ENCODE measurements around the gene TAF3.

Gene TAF3

DNA sequence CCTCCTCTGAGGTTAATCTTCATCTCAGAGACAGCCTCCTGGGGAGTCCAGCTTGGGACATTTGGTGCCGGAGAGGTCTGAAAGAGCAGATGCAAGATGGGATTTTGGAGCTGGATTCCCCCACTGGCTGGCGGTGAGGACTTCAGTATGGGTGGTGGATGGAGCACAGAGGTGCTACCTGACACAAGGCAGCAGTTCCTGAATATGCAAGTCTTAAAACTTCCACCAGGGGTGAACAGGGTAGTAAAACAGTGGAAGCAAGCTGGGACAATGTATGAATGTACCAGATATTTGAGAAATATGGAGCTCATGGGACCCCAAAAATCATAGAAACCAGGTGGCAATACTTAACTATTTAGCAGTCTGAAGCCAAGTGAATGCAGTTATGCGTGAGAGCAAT is 4.8 kb upstream of the TAF3 start:
- no peak for DNase-seq

DNA sequence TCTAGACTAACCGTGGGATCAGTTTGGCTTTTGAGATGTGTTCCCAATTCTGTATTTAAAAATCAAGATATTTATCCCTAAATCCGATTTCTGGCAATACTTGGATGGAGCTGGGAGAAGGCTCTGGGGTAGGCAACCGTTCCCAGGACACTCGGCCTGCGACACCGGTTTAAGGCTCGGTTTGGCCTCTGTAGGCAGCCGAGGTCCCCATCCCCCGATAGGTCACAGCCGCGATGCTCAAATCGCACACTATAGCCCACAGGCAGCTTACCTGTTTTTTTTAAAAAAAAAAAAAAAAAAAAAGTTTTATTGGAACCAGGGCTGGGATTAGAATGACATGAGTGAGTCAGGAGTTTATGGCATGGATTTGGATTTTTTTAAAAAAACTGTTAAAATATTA is 729 bp upstream of the TAF3 start:
- DNase-seq, result peak in 1 of 6 experiments; percentile 0

DNA sequence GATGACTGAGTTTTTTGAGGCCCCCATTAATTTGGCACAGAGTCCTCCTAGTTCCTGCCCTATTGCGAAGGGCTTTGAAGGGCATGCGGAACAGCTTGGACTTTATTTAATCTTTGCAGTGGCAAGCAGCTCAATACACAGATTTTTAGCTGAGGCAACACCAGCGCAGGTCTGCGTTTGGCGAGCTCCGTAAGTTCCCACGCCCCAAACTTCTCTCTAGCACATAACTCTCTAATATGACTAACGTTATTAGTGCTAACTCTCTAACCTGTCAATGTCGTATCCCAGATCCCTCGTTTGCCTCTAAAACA is 366 bp upstream of the TAF3 start:
- DNase-seq, result no peak

DNA sequence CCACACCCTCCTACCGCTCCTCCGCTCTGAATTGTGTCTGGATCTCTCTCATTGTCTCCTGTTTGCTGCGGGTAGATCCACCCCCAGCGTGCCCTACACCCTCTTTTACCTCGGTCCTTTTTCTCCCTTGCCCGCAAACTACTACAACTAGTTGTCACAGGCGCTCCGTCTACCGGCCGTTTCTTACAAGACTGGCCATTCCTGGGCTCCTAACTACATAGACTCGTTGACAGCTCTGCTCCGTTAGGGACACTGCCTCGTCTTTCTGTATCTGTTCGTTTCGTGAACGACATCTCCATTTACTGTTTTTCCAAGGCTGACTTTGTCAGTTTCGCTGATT is 786 bp downstream of the TAF3 start:
- DNase-seq, result peak in 1 of 6 experiments; percentile 6

- no peak for DNase-seq
Measured at GRCh38 chr10:7824251-7824650, 5.9 kb downstream of the TAF3 start.

GRCh38 chr10:7826971-7827370 is 8.7 kb downstream of the TAF3 start:
- no peak for DNase-seq

DNA sequence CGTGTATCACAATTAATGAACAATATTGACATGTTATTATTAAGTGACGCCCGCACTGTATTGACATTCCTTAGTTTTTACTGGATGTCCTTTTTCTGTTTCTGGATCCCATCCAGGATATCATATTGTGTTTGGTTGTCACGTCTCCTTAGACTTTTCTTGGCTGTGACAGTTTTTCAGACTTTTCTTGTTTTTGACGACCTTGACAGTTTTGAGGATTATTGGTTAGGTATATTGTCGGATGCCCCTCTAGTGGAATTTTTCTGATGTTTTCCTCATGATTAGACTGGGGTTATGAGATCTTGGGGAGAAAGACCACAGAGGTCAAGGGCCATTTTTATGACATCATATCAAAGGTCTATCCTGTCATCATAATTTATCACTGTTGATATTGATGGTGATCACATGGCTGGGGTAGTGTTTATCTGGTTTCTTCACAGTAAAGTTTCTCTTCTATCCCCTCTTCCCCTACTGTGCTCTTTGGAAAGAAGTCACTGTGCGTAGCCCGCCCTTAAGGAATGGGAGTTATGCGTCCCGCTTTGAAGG is 11.1 kb downstream of the TAF3 start:
- DNase-seq, result no peak

GRCh38 chr10:7832060-7832459 is 13.8 kb downstream of the TAF3 start:
- DNase-seq, result no peak

DNA sequence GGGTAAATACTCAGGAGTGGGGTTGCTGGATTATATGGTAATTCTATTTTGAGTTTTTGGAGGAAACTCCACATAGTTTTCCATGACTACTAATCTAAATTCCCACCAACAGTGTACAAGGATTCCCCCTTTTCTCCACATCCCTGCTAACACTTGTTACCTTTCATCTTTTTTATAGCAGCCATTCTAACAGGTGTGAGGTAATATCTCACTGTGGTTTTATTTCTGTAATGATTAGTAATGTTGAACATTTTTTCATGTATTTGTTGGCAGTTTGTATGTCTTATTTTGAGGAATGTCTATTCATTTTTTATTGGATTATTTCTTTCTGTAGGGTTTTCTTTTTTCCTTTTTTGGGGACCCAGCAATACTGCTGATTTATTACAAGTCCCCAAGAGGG is 14.9 kb downstream of the TAF3 start:
- no peak for DNase-seq

DNA sequence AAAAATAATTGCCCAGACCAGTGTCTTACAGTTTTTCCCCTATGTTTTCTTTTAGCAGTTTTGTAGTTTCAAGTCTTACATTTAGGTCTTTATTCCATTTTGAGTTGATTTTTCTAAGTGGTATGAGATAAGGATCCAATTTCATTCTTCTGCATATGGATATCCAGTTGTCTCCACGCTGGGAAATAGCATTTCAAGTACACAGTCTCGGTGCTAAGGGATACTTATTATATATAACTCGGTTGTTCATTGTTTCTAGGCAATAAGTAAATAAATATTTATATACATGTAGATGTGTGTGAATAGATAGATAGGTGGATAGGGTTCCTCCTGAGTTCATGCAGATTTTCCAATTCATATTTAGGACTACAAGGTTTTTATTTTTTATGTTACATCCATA is 16.0 kb downstream of the TAF3 start:
- DNase-seq, result no peak

GRCh38 chr10:7836571-7836970 is 18.3 kb downstream of the TAF3 start:
- no peak for DNase-seq

DNA sequence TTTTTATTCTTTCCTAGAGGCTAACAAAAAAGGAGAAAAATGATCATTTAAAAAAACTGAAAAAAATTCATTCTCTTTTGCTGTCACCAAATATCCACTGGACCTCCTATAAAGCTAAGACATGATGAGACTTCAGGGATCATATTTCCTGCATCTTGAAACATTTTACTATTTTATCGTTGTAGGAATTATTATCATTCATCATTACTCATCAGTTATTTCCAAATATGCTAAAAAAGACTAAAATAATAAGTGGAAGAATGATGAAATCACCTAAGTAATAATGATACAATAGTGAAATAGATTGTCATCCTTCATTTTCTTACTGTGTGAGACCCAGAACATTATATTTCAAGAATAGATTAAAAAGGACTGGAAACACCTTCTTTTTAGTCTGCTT is 28.3 kb downstream of the TAF3 start:
- no peak for DNase-seq

DNA sequence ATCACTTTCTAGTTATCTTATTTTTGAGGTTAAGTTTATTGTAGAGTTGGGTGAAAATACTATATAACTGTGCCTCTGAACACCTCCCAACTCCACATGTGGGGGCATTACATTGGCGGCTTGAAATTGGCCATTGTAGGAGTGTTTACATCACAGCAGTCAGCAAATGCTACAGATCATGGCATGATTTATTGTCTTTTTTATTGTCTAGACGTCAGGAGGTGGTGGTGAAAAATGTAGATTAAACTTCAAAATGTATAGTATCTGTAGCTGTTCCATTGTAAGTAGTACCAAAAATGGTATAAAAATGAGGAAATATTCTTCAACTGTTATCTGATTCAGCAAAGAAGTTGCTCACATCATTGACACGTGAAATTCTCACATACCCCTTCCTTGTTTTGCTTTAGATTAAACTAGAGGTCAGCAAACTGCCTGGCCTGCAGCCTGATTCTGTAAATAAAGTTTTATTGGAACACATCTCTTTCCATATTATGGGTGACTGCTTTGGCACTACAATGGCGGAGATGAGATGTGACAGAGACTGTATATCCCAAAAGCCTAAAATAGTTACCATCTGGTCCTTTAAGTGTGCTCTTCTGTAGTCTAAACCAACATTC is 35.0 kb downstream of the TAF3 start:
- no peak for DNase-seq

- no peak for DNase-seq
Measured at GRCh38 chr10:7853890-7854289, 35.6 kb downstream of the TAF3 start.

- no peak for DNase-seq
Measured at GRCh38 chr10:7855205-7855604, 36.9 kb downstream of the TAF3 start.

- no peak for DNase-seq
Measured at GRCh38 chr10:7856678-7857077, 38.4 kb downstream of the TAF3 start.

- DNase-seq, result no peak
Measured at GRCh38 chr10:7857262-7857661, 39.0 kb downstream of the TAF3 start.

DNA sequence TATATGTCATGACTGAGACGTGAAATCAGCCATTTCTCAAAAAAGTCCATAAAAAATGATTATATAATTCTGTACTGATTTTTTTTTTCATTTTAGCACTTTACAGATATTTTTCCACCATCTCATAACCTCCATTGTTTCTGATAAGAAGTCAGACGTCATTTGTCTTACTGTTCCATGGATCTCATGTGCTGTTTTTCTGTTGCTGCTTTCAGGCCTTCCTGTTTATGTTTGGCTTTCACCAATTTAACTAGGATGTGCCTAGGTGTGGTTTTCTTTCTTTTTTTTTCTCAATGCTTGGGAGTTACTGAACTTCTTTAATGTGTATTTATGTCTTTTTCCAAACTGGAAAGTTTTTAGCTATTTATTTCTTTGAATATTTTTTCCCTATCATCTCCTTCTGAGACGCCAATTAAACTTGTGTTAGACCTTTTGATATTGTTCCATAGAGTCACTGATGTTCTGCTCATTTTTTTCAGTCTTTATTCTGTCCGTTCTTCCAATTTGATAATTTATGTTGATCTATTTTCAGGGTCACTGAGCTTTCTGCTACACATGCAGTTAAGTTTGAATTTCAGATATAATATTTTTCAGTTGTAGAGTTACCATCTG is 43.3 kb downstream of the TAF3 start:
- DNase-seq, result no peak

- no peak for DNase-seq
Measured at GRCh38 chr10:7862121-7862514, 43.8 kb downstream of the TAF3 start.

GRCh38 chr10:7866176-7866575 is 47.9 kb downstream of the TAF3 start:
- no peak for DNase-seq

- peak in 2 of 6 experiments; percentile 56 to 63 for DNase-seq
Measured at GRCh38 chr10:7872041-7872442, 53.7 kb downstream of the TAF3 start.

- DNase-seq, result no peak
Measured at GRCh38 chr10:7874864-7875263, 56.6 kb downstream of the TAF3 start.

- DNase-seq, result no peak
Measured at GRCh38 chr10:7876541-7877127, 58.3 kb downstream of the TAF3 start.

GRCh38 chr10:7881119-7881518 is 62.8 kb downstream of the TAF3 start:
- DNase-seq, result no peak

GRCh38 chr10:7886056-7886455 is 67.8 kb downstream of the TAF3 start:
- no peak for DNase-seq
